GM12878 (cell line): Measurements from ENCODE around the gene GALNT18. TPM values are rescaled to one million over a fixed set of nuclear protein-coding genes. Genes with fewer than 3 reads are reported as not detected.

Experiments
- ATAC-seq: fragments of 200-7000 bp; cut with Tn5 transposase; 3 replicates; pipeline ENCODE4 v1.9.1; 2020; ENCODE audit warnings: mild to moderate bottlenecking, moderate library complexity
- BruUV-seq: library from RNA; stranded (reverse); fragments of 400-500 nt; replicated peaks from 2 replicates; lab custom pipeline; 2021; lab: Mats Ljungman, UMichigan
- CTCF ChIA-PET: fragments of 300-600 bp; sonication (Branson Sonifier 250); formaldehyde crosslinking; extraction: SDS; loops from one replicate; lab custom pipeline; 2021; ENCODE audit warnings: inconsistent platforms; lab: Yijun Ruan, JAX
- POLR2A ChIA-PET: fragments of 350-600 bp; formaldehyde crosslinking; extraction: SDS; loops from one replicate; lab custom pipeline; 2021; ENCODE audit warnings: inconsistent platforms; lab: Charles Lee
- RAD21 ChIA-PET: fragments of 300-600 bp; sonication (Branson Sonifier 250); formaldehyde crosslinking; loops from one replicate; lab custom pipeline; 2023; ENCODE audit warnings: antibody characterized with exemption; ENCODE audit not compliant: unreplicated experiment; lab: Charles Lee
- SMC1A ChIA-PET: fragments of 300-600 bp; sonication (Branson Sonifier 250); formaldehyde crosslinking; loops from one replicate; lab custom pipeline; 2023; ENCODE audit not compliant: unreplicated experiment, uncharacterized antibody; lab: Charles Lee
- DNase-seq: peaks from one replicate; pipeline ENCODE4 v3.0.0-alpha.2; 2011; ENCODE audit warnings: low read depth, low spot score
- FAIRE-seq: peaks from 3 replicates; lab custom pipeline; 2011; peaks lifted over from hg19 to GRCh38; lab: Jason Lieb, UNC
- H2AFZ ChIP-seq: 2 replicates; pipeline ENCODE4 v1.6.0; 2011; ENCODE audit warnings: low read depth, low read length, control low read depth; ENCODE audit not compliant: control insufficient read depth
- H3K27ac ChIP-seq: 2 replicates; pipeline ENCODE4 v1.5.1; 2011; ENCODE audit warnings: control low read depth; ENCODE audit not compliant: control insufficient read depth, insufficient read depth
- H3K27me3 ChIP-seq, 2 experiments: replicated peaks in 1 of 2; 2 replicates each; pipeline versions ENCODE4 v1.6.0 to v1.6.1; 2011; ENCODE audit warnings: low read length in 1 of 2; ENCODE audit not compliant: control insufficient read depth in 2 of 2, insufficient read depth in 2 of 2
- H3K36me3 ChIP-seq, 2 experiments: 2 replicates each; pipeline ENCODE4 v1.5.1; 2011; ENCODE audit warnings: low read length in 1 of 2; ENCODE audit not compliant: control insufficient read depth in 2 of 2, insufficient read depth in 2 of 2
- H3K4me1 ChIP-seq: 2 replicates; pipeline ENCODE4 v1.6.1; 2011; ENCODE audit warnings: mild to moderate bottlenecking, low read length, moderate library complexity, mixed read lengths; ENCODE audit not compliant: control insufficient read depth, insufficient read depth
- H3K4me2 ChIP-seq: 2 replicates; pipeline ENCODE4 v1.6.0; 2011; ENCODE audit warnings: control low read depth; ENCODE audit not compliant: control insufficient read depth, insufficient read depth
- H3K4me3 ChIP-seq: fragments of 200-600 bp; sonication (generic); 2 replicates; pipeline ENCODE4 v1.5.1; 2016
- H3K79me2 ChIP-seq: 2 replicates; pipeline ENCODE4 v1.6.0; 2011; ENCODE audit warnings: low read length; ENCODE audit not compliant: control insufficient read depth, insufficient read depth
- H3K9ac ChIP-seq: 2 replicates; pipeline ENCODE4 v1.8.0; 2011; ENCODE audit warnings: low read length, control low read depth, mixed read lengths; ENCODE audit not compliant: control insufficient read depth, insufficient read depth
- H3K9me3 ChIP-seq: replicated peaks from 3 replicates; pipeline ENCODE4 v1.5.1; 2011; ENCODE audit warnings: mild to moderate bottlenecking, low read length; ENCODE audit not compliant: control insufficient read depth, insufficient read depth
- H4K20me1 ChIP-seq: 2 replicates; pipeline ENCODE4 v1.6.0; 2011; ENCODE audit not compliant: control insufficient read depth, insufficient read depth
- CBX5 ChIP-seq: sonication (generic); IDR thresholded peaks from 2 replicates; pipeline ENCODE4 v1.6.1; 2016; ENCODE audit warnings: low read depth, moderate library complexity, mild to moderate bottlenecking, inconsistent platforms
- CREB1 ChIP-seq: IDR thresholded peaks from 2 replicates; pipeline ENCODE4 v1.6.1; 2012; ENCODE audit warnings: low read depth, mild to moderate bottlenecking, inconsistent platforms
- FOXM1 ChIP-seq: IDR thresholded peaks from 2 replicates; pipeline ENCODE4 v1.6.1; 2012; ENCODE audit warnings: low read depth, mild to moderate bottlenecking, inconsistent platforms, low read length, moderate library complexity
- NFIC ChIP-seq: IDR thresholded peaks from 2 replicates; pipeline ENCODE4 v1.6.1; 2012; ENCODE audit warnings: low read depth, mild to moderate bottlenecking, inconsistent platforms, low read length, moderate library complexity
- NFYA ChIP-seq: IDR thresholded peaks from 2 replicates; pipeline ENCODE4 v1.6.1; 2011; ENCODE audit warnings: low read depth, mild to moderate bottlenecking, low read length, improper control_type of control experiment, borderline replicate concordance
- NFYB ChIP-seq: IDR thresholded peaks from 2 replicates; pipeline ENCODE4 v1.6.1; 2011; ENCODE audit warnings: low read depth, mild to moderate bottlenecking, low read length, improper control_type of control experiment, moderate library complexity; ENCODE audit not compliant: insufficient read depth
- PAX5 ChIP-seq: IDR thresholded peaks from 2 replicates; pipeline ENCODE4 v1.6.1; 2011; ENCODE audit warnings: low read depth, low read length, borderline replicate concordance
- POLR2A ChIP-seq: IDR thresholded peaks from 2 replicates; pipeline ENCODE4 v1.6.1; 2011; ENCODE audit warnings: low read depth, mild to moderate bottlenecking, low read length
- POLR2AphosphoS2 ChIP-seq: IDR thresholded peaks from 2 replicates; pipeline ENCODE4 v1.6.1; 2011; ENCODE audit warnings: low read depth, mild to moderate bottlenecking, low read length, improper control_type of control experiment, moderate library complexity
- RUNX3 ChIP-seq: IDR thresholded peaks from 2 replicates; pipeline ENCODE4 v1.6.1; 2012; ENCODE audit warnings: low read length, inconsistent platforms
- SIX5 ChIP-seq: IDR thresholded peaks from 2 replicates; pipeline ENCODE4 v1.6.1; 2011; ENCODE audit warnings: mild to moderate bottlenecking, low read depth, low read length, moderate library complexity; ENCODE audit not compliant: severe bottlenecking
- SREBF1 ChIP-seq: IDR thresholded peaks from 2 replicates; pipeline ENCODE4 v1.6.1; 2012; ENCODE audit warnings: mild to moderate bottlenecking, low read length
- ZSCAN29 ChIP-seq: fragments of 450-650 bp; IDR thresholded peaks from 2 replicates; pipeline ENCODE4 v1.6.1; 2017; ENCODE audit warnings: mild to moderate bottlenecking, moderate library complexity
- WGBS: methylation state at CpG from one replicate; pipeline ENCODE4 v1.1.6; 2016; ENCODE audit warnings: low lambda C conversion rate; ENCODE audit not compliant: insufficient replicate concordance, insufficient coverage; ENCODE audit errors: missing lambda C conversion rate; 5-methylcytosine and 5-hydroxymethylcytosine counted together
- in situ Hi-C: fragments of 300-500 bp; cut with MboI; formaldehyde crosslinking; loops from 9 replicates; pipeline ENCODE4 v1.14.3; 2018; ENCODE audit warnings: mixed read lengths
- intact Hi-C: fragments of 100-400 bp; cut with micrococcal nuclease; formaldehyde crosslinking; loops from one replicate; pipeline ENCODE4 v1.14.2; 2022; ENCODE audit not compliant: unreplicated experiment
- polyA plus RNA-seq, 11 experiments: library from polyadenylated mRNA; depleted of rRNA in 4 of 11; unstranded in 6 of 11; stranded (reverse) in 5 of 11; fragments of >200 nt; fragmentation: Nextera tagmentation in 4 of 11; fragmentation: Illumina TruSeq in 1 of 11; extraction: Ambion mirVana in 4 of 11; extraction: Trizol in 1 of 11; gene quantifications; 1 replicate in 1 of 11; 2 replicates in 10 of 11; pipeline versions ENCODE4 v1.2.1 to v1.2.3, GENCODE V29; 2011 to 2016; ENCODE audit warnings: inconsistent platforms in 2 of 11, missing spikeins in 2 of 11, low read depth in 1 of 11
- total RNA-seq, 4 experiments: library from RNA; depleted of rRNA in 3 of 4; stranded (reverse); fragments of >200 nt in 3 of 4; fragmentation: Illumina TruSeq in 1 of 4; extraction: Trizol in 1 of 4; gene quantifications; 2 replicates each; pipeline versions ENCODE4 v1.2.1 to v1.2.3, GENCODE V29; 2013 to 2021
- TF ChIP-seq, protein P1 (sequence below): IDR thresholded peaks from 2 replicates; pipeline ENCODE4 v1.6.1; 2012; ENCODE audit warnings: improper control_type of control experiment, low read depth, low read length; ENCODE audit not compliant: insufficient replicate concordance

GALNT18 gene
- total and polyA plus RNA-seq, 10 of the 15 experiments (the other 5 are each of a cell fraction or from before 2014, with no cell fraction given), result 1.2 to 14.2 (median 6.3) TPM

GRCh38 chr11:11536650-11537049 is 85.2 kb downstream of the GALNT18 start:
- ChIA-PET RAD21 (no interaction called here), CTCF (interaction anchor here (0.6 to 1.0 kb wide), 2 partner anchors 12 to 447 kb away, joined by 3 read pairs; no protein-coding TSS in a partner anchor), POLR2A (no interaction called here), SMC1A (interaction anchor here (1.9 kb wide), 1 partner anchor 13 kb away, joined by 4 read pairs; no protein-coding TSS in a partner anchor)
- Histone ChIP-seq H3K27me3 (no peaks in the 10 kb centered on the region), H3K79me2 (peaks cover 5% of the 10 kb centered on the region), H3K27ac (no peak overlapping the region), H4K20me1 (no peaks in the 10 kb centered on the region), H3K4me2 (no peak overlapping the region), H3K9me3 (no peaks in the 10 kb centered on the region), H3K4me3 (no peak overlapping the region), H2AFZ (no peak overlapping the region; the same call in 1 of the 2 replicates), H3K36me3 (peaks cover 0 to 1% of the 10 kb centered on the region in 2 experiments; a peak in 1 of 4 replicates), H3K9ac (no peak overlapping the region), H3K4me1 (no peaks in the 10 kb centered on the region)
- no peak for DNase-seq
- BruUV-seq, result no TSS peak
- in situ Hi-C loops, result no loop called here
- intact Hi-C loops, result no loop called here
- WGBS, result 79% methylated on average over 3 of the region's 3 CpGs
- TF ChIP-seq POLR2A (no peak), NFYA (no peak)
- TF ChIP-seq, all 136 proteins: peak for 0
- FAIRE-seq, result no peak
- ATAC-seq, result no peak

GRCh38 chr11:11535611-11536010 is 86.2 kb downstream of the GALNT18 start:
- DNase-seq, result no peak
- no peak for TF ChIP-seq POLR2AphosphoS2
- no peak for TF ChIP-seq ZSCAN29
- TF ChIP-seq RUNX3, result no peak
- no peak for TF ChIP-seq NFIC
- TF ChIP-seq SIX5, result no peak
- TF ChIP-seq CREB1, result no peak
- TF ChIP-seq PAX5, result no peak
- TF ChIP-seq FOXM1, result no peak
- TF ChIP-seq, protein P1, sequence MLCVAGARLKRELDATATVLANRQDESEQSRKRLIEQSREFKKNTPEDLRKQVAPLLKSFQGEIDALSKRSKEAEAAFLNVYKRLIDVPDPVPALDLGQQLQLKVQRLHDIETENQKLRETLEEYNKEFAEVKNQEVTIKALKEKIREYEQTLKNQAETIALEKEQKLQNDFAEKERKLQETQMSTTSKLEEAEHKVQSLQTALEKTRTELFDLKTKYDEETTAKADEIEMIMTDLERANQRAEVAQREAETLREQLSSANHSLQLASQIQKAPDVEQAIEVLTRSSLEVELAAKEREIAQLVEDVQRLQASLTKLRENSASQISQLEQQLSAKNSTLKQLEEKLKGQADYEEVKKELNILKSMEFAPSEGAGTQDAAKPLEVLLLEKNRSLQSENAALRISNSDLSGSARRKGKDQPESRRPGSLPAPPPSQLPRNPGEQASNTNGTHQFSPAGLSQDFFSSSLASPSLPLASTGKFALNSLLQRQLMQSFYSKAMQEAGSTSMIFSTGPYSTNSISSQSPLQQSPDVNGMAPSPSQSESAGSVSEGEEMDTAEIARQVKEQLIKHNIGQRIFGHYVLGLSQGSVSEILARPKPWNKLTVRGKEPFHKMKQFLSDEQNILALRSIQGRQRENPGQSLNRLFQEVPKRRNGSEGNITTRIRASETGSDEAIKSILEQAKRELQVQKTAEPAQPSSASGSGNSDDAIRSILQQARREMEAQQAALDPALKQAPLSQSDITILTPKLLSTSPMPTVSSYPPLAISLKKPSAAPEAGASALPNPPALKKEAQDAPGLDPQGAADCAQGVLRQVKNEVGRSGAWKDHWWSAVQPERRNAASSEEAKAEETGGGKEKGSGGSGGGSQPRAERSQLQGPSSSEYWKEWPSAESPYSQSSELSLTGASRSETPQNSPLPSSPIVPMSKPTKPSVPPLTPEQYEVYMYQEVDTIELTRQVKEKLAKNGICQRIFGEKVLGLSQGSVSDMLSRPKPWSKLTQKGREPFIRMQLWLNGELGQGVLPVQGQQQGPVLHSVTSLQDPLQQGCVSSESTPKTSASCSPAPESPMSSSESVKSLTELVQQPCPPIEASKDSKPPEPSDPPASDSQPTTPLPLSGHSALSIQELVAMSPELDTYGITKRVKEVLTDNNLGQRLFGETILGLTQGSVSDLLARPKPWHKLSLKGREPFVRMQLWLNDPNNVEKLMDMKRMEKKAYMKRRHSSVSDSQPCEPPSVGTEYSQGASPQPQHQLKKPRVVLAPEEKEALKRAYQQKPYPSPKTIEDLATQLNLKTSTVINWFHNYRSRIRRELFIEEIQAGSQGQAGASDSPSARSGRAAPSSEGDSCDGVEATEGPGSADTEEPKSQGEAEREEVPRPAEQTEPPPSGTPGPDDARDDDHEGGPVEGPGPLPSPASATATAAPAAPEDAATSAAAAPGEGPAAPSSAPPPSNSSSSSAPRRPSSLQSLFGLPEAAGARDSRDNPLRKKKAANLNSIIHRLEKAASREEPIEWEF, result no peak
- TF ChIP-seq NFYB, result no peak
- no peak for TF ChIP-seq SREBF1
- no peak for TF ChIP-seq CBX5

More at GRCh38 chr11:11535611-11536010, 86.2 kb downstream of the GALNT18 start:
- no peaks in the 10 kb centered on the region for H4K20me1 ChIP-seq
- no peak for ATAC-seq
- CTCF ChIA-PET, result no interaction called here
- H3K9me3 ChIP-seq, result no peaks in the 10 kb centered on the region
- no peak overlapping the region for H3K9ac ChIP-seq
- POLR2A ChIA-PET, result interaction anchor here (0.6 kb wide), 1 partner anchor 1184 kb away, joined by 3 read pairs; no protein-coding TSS in a partner anchor
- RAD21 ChIA-PET, result no interaction called here
- peaks cover 5% of the 10 kb centered on the region for H3K79me2 ChIP-seq
- H3K27me3 ChIP-seq, result no peaks in the 10 kb centered on the region
- in situ Hi-C loops, result no loop called here
- WGBS, result 13% methylated on average over 6 of the region's 6 CpGs
- no TSS peak for BruUV-seq
- SMC1A ChIA-PET, result interaction anchor here (0.7 kb wide), 1 partner anchor 11 kb away, joined by 3 read pairs; no protein-coding TSS in a partner anchor
- no peaks in the 10 kb centered on the region for H3K4me1 ChIP-seq
- intact Hi-C loops, result no loop called here
- FAIRE-seq, result no peak
- peaks cover 0 to 1% of the 10 kb centered on the region in 2 experiments; a peak in 1 of 4 replicates for H3K36me3 ChIP-seq
- H3K27ac ChIP-seq, result no peak overlapping the region
- no peak overlapping the region for H3K4me3 ChIP-seq
- no peak overlapping the region for H3K4me2 ChIP-seq
- H2AFZ ChIP-seq, result peak overlapping the region; percentile 29; the same call in 1 of the 2 replicates
